HCT116 (cell line): ENCODE results near the gene PPM1J. TPM values are rescaled to one million over a fixed set of nuclear protein-coding genes. Genes with fewer than 3 reads are reported as not detected.

Experiments used
- ATAC-seq: fragments of 200-7000 bp; cut with Tn5 transposase; 2 replicates; pipeline ENCODE4 v1.9.1; 2020; ENCODE audit warnings: mild to moderate bottlenecking, moderate library complexity
- BruUV-seq: library from RNA; stranded (reverse); fragments of 400-500 nt; replicated peaks from 2 replicates; lab custom pipeline; 2021; lab: Mats Ljungman, UMichigan
- CTCF ChIA-PET: fragments of 300-600 bp; sonication (Branson Sonifier 250); formaldehyde crosslinking; loops from one replicate; lab custom pipeline; 2021; ENCODE audit warnings: antibody characterized with exemption; lab: Charles Lee
- POLR2A ChIA-PET: fragments of 300-600, 350-600 bp; sonication (Branson Sonifier 250); formaldehyde crosslinking; loops from one replicate; lab custom pipeline; 2021; ENCODE audit warnings: antibody characterized with exemption; lab: Charles Lee
- RAD21 ChIA-PET, 2 experiments: fragments of 300-600 bp; sonication (Branson Sonifier 250); formaldehyde crosslinking; loops; one replicate each; lab custom pipeline; 2023; ENCODE audit warnings: low total read pairs in 2 of 2; ENCODE audit not compliant: uncharacterized antibody in 2 of 2, unreplicated experiment in 2 of 2, low non-redundant PET in 1 of 2; lab: Charles Lee
- DNase-seq: peaks from one replicate; pipeline ENCODE4 v3.0.0-alpha.2; 2010; ENCODE audit warnings: low read depth, low spot score
- H2AFZ ChIP-seq: fragments of 200-600 bp; shearing (Covaris generic), sonication (generic); 2 replicates; pipeline ENCODE4 v1.6.1; 2017; ENCODE audit warnings: low read depth, mixed run types, mixed read lengths, antibody characterized with exemption, low read length; ENCODE audit not compliant: poor library complexity, severe bottlenecking
- H3K27ac ChIP-seq: 2 replicates; pipeline ENCODE4 v1.5.1; 2012; ENCODE audit warnings: low read depth, low read length
- H3K27me3 ChIP-seq: fragments of 200-600 bp; sonication (generic); 2 replicates; pipeline ENCODE4 v1.6.1; 2016; ENCODE audit warnings: mixed run types, low read length, mixed read lengths; ENCODE audit not compliant: insufficient read depth
- H3K36me3 ChIP-seq, 2 experiments: fragments of 200-500 bp in 1 of 2; fragments of 200-600 bp in 1 of 2; sonication (Bioruptor generic) in 1 of 2; sonication (generic) in 1 of 2; 2 replicates each; pipeline versions ENCODE4 v1.5.1 to v1.6.1; 2014 to 2016; ENCODE audit warnings: low read length in 2 of 2, inconsistent platforms in 1 of 2, mixed read lengths in 1 of 2, mixed run types in 1 of 2; ENCODE audit not compliant: insufficient read depth in 2 of 2, control insufficient read depth in 1 of 2
- H3K4me1 ChIP-seq, 2 experiments: fragments of 200-600 bp in 1 of 2; sonication (generic) in 1 of 2; 2 replicates each; pipeline versions ENCODE4 v1.5.1 to v1.6.1; 2012 to 2017; ENCODE audit warnings: low read length in 2 of 2, inconsistent platforms in 1 of 2, mild to moderate bottlenecking in 1 of 2, mixed read lengths in 1 of 2, mixed run types in 1 of 2, moderate library complexity in 1 of 2; ENCODE audit not compliant: insufficient read depth in 2 of 2, control insufficient read depth in 1 of 2
- H3K4me2 ChIP-seq: fragments of 200-600 bp; sonication (generic); 2 replicates; pipeline ENCODE4 v1.6.1; 2017; ENCODE audit warnings: mixed run types, low read length, mixed read lengths
- H3K4me3 ChIP-seq, 2 experiments: fragments of 200-600 bp in 1 of 2; sonication (generic) in 1 of 2; replicated peaks in 1 of 2; 2 replicates each; pipeline ENCODE4 v1.5.1; 2011 to 2016; ENCODE audit warnings: low read length in 2 of 2, control low read depth in 1 of 2, low read depth in 1 of 2, mild to moderate bottlenecking in 1 of 2, mixed read lengths in 1 of 2, mixed run types in 1 of 2
- H3K79me2 ChIP-seq: fragments of 200-600 bp; sonication (generic); 2 replicates; pipeline ENCODE4 v1.6.1; 2017; ENCODE audit warnings: mild to moderate bottlenecking, mixed run types, low read length, moderate library complexity, mixed read lengths; ENCODE audit not compliant: insufficient read depth
- H3K9ac ChIP-seq: fragments of 200-600 bp; sonication (generic); 2 replicates; pipeline ENCODE4 v1.6.1; 2016; ENCODE audit warnings: low read length, mixed read lengths
- H3K9me2 ChIP-seq: fragments of 200-600 bp; sonication (generic), shearing (Covaris generic); 2 replicates; pipeline ENCODE4 v1.6.1; 2017; ENCODE audit warnings: mixed run types, mild to moderate bottlenecking, moderate library complexity; ENCODE audit not compliant: insufficient read depth
- H3K9me3 ChIP-seq, 2 experiments: fragments of 200-500 bp in 1 of 2; fragments of 200-600 bp in 1 of 2; sonication (Bioruptor generic) in 1 of 2; sonication (generic) in 1 of 2; 2 replicates each; pipeline ENCODE4 v1.6.1; 2014 to 2017; ENCODE audit warnings: low read length in 2 of 2, mixed read lengths in 2 of 2, inconsistent platforms in 1 of 2, low read depth in 1 of 2, mild to moderate bottlenecking in 1 of 2, mixed run types in 1 of 2, moderate library complexity in 1 of 2; ENCODE audit not compliant: control insufficient read depth in 1 of 2, insufficient read depth in 1 of 2
- H4K20me1 ChIP-seq: fragments of 200-600 bp; sonication (generic), shearing (Covaris generic); 2 replicates; pipeline ENCODE4 v1.6.1; 2017; ENCODE audit warnings: mixed run types, mild to moderate bottlenecking, moderate library complexity; ENCODE audit not compliant: insufficient read depth
- CBX3 ChIP-seq: IDR thresholded peaks from 2 replicates; pipeline ENCODE4 v1.6.1; 2012; ENCODE audit warnings: low read depth
- EGR1 ChIP-seq: IDR thresholded peaks from 2 replicates; pipeline ENCODE4 v1.6.1; 2012; ENCODE audit warnings: low read depth
- EZH2 ChIP-seq: fragments of 200-600 bp; sonication (generic); IDR thresholded peaks from 2 replicates; pipeline ENCODE4 v1.6.1; 2017; ENCODE audit warnings: antibody characterized with exemption, mixed run types
- JUND ChIP-seq: IDR thresholded peaks from 2 replicates; pipeline ENCODE4 v1.6.1; 2012
- MAX ChIP-seq: IDR thresholded peaks from 2 replicates; pipeline ENCODE4 v1.6.1; 2012
- POLR2A ChIP-seq: IDR thresholded peaks from 2 replicates; pipeline ENCODE4 v1.7.0; 2011; ENCODE audit warnings: borderline replicate concordance; ENCODE audit not compliant: insufficient read depth, insufficient read length; ENCODE audit errors: extremely low read depth
- RAD21 ChIP-seq: IDR thresholded peaks from 2 replicates; pipeline ENCODE4 v1.6.1; 2012; ENCODE audit warnings: low read depth, mild to moderate bottlenecking
- SIN3A ChIP-seq: IDR thresholded peaks from 2 replicates; pipeline ENCODE4 v1.6.1; 2012; ENCODE audit warnings: low read depth
- SP1 ChIP-seq: IDR thresholded peaks from 2 replicates; pipeline ENCODE4 v1.6.1; 2012; ENCODE audit warnings: low read depth
- SRF ChIP-seq: IDR thresholded peaks from 2 replicates; pipeline ENCODE4 v1.6.1; 2012; ENCODE audit warnings: low read depth
- TCF7L2 ChIP-seq: IDR thresholded peaks from 2 replicates; pipeline ENCODE4 v1.7.0; 2011; ENCODE audit warnings: borderline replicate concordance, inconsistent platforms; ENCODE audit not compliant: insufficient read depth, insufficient read length; ENCODE audit errors: extremely low read depth
- ZBTB33 ChIP-seq: IDR thresholded peaks from 2 replicates; pipeline ENCODE4 v1.6.1; 2011; ENCODE audit warnings: mild to moderate bottlenecking, low read length, moderate library complexity; ENCODE audit not compliant: insufficient replicate concordance; ENCODE audit errors: extremely low read depth
- ZFX ChIP-seq: fragments of 450-650 bp; IDR thresholded peaks from 2 replicates; pipeline ENCODE4 v1.6.1; 2017
- ZNF274 ChIP-seq: fragments of 200-500 bp; sonication (Bioruptor generic); IDR thresholded peaks from 2 replicates; pipeline ENCODE4 v1.6.1; 2014; ENCODE audit warnings: mild to moderate bottlenecking, low read depth, low read length, inconsistent platforms
- intact Hi-C: fragments of 100-400 bp; cut with micrococcal nuclease; formaldehyde crosslinking; loops from 2 replicates; pipeline ENCODE4 v1.10.0; 2022
- total RNA-seq: library from RNA; stranded (reverse); gene quantifications from one replicate; pipeline ENCODE4 v1.2.1, GENCODE V29; 2021; ENCODE audit not compliant: unreplicated experiment
- TF ChIP-seq, protein P1 (sequence below), 3 experiments: fragments of 200-600 bp in 1 of 3; sonication (generic) in 1 of 3; IDR thresholded peaks in 2 of 3; conservative IDR thresholded peaks in 1 of 3; 2 replicates each; pipeline ENCODE4 v1.5.1; 2012 to 2017; ENCODE audit warnings: low read depth in 2 of 3, low read length in 2 of 3, antibody characterized with exemption in 1 of 3, borderline replicate concordance in 1 of 3, control low read depth in 1 of 3, mild to moderate bottlenecking in 1 of 3, mixed read lengths in 1 of 3, mixed run types in 1 of 3, moderate library complexity in 1 of 3; ENCODE audit not compliant: insufficient read depth in 1 of 3
- TF ChIP-seq, protein P2 (sequence below): IDR thresholded peaks from 2 replicates; pipeline ENCODE4 v1.6.1; 2012
- TF ChIP-seq, protein P3 (sequence below): IDR thresholded peaks from 2 replicates; pipeline ENCODE4 v1.6.1; 2012; ENCODE audit warnings: low read depth

Gene PPM1J
- total RNA-seq, 1 experiment from 2014 or later, result 7.5 TPM

GRCh38 chr1:112754116-112754628 lies 39.0 kb upstream of the PPM1J start (continued):
- TF ChIP-seq EZH2, result no peak
- TF ChIP-seq, protein P1, sequence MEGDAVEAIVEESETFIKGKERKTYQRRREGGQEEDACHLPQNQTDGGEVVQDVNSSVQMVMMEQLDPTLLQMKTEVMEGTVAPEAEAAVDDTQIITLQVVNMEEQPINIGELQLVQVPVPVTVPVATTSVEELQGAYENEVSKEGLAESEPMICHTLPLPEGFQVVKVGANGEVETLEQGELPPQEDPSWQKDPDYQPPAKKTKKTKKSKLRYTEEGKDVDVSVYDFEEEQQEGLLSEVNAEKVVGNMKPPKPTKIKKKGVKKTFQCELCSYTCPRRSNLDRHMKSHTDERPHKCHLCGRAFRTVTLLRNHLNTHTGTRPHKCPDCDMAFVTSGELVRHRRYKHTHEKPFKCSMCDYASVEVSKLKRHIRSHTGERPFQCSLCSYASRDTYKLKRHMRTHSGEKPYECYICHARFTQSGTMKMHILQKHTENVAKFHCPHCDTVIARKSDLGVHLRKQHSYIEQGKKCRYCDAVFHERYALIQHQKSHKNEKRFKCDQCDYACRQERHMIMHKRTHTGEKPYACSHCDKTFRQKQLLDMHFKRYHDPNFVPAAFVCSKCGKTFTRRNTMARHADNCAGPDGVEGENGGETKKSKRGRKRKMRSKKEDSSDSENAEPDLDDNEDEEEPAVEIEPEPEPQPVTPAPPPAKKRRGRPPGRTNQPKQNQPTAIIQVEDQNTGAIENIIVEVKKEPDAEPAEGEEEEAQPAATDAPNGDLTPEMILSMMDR (IDR thresholded peaks at IDR 0.05 in 2 of 3, conservative IDR thresholded peaks at IDR 0.05 in 1 of 3; ENCODE audit: borderline replicate concordance in 1 of 3, insufficient read depth in 1 of 3, low read depth in 2 of 3, low read length in 2 of 3), result no peak
- TF ChIP-seq EGR1, result no peak
- no peak for TF ChIP-seq JUND
- TF ChIP-seq SIN3A, result no peak
- TF ChIP-seq POLR2A, result no peak
- TF ChIP-seq, all 23 proteins: peak for 0

DNA sequence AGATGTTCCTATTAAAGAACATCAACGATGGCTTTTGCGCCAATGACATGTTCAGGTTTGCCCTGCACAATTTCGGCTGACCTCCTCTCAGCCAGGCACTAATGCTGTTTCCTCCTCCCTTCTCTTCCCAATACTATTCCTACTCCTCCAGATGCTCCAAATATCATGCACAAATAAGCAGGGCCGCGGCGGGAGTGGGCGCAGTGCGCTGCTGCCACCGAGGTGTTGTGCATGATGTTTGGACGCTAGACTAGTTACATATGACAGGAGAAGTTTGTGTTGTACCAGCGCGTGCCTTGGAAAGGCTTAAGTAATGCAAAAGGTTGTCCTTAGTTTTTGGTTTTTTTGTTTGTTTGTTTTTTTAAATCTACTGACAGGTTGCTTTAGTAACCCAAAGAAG lies 33.3 kb upstream of the PPM1J start:
- no TSS peak for BruUV-seq
- ChIA-PET RAD21 (no interaction called here), CTCF (no interaction called here), POLR2A (no interaction called here)
- no peak overlapping the region for H2AFZ ChIP-seq
- H3K4me3 ChIP-seq, result no peak overlapping the region
- no peak for ATAC-seq
- no peaks in the 10 kb centered on the region for H3K27me3 ChIP-seq
- no peaks in the 10 kb centered on the region for H3K36me3 ChIP-seq
- no peak overlapping the region for H3K4me2 ChIP-seq
- no peaks in the 10 kb centered on the region for H3K4me1 ChIP-seq
- no peaks in the 10 kb centered on the region for H3K9me3 ChIP-seq
- no peaks in the 10 kb centered on the region for H3K9me2 ChIP-seq
- intact Hi-C loops, result no loop called here
- no peak for DNase-seq
- no peaks in the 10 kb centered on the region for H3K79me2 ChIP-seq
- H4K20me1 ChIP-seq, result no peaks in the 10 kb centered on the region
- no peak overlapping the region for H3K27ac ChIP-seq
- no peak overlapping the region for H3K9ac ChIP-seq
- TF ChIP-seq CBX3 (no peak), SP1 (no peak), POLR2A (no peak), SIN3A (no peak), TCF7L2 (no peak), EGR1 (no peak), JUND (no peak), ZBTB33 (no peak), RAD21 (no peak), ZNF274 (no peak), ZFX (no peak), SRF (no peak), MAX (no peak)
- TF ChIP-seq, protein P2, sequence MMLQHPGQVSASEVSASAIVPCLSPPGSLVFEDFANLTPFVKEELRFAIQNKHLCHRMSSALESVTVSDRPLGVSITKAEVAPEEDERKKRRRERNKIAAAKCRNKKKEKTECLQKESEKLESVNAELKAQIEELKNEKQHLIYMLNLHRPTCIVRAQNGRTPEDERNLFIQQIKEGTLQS, result no peak
- TF ChIP-seq, protein P3, sequence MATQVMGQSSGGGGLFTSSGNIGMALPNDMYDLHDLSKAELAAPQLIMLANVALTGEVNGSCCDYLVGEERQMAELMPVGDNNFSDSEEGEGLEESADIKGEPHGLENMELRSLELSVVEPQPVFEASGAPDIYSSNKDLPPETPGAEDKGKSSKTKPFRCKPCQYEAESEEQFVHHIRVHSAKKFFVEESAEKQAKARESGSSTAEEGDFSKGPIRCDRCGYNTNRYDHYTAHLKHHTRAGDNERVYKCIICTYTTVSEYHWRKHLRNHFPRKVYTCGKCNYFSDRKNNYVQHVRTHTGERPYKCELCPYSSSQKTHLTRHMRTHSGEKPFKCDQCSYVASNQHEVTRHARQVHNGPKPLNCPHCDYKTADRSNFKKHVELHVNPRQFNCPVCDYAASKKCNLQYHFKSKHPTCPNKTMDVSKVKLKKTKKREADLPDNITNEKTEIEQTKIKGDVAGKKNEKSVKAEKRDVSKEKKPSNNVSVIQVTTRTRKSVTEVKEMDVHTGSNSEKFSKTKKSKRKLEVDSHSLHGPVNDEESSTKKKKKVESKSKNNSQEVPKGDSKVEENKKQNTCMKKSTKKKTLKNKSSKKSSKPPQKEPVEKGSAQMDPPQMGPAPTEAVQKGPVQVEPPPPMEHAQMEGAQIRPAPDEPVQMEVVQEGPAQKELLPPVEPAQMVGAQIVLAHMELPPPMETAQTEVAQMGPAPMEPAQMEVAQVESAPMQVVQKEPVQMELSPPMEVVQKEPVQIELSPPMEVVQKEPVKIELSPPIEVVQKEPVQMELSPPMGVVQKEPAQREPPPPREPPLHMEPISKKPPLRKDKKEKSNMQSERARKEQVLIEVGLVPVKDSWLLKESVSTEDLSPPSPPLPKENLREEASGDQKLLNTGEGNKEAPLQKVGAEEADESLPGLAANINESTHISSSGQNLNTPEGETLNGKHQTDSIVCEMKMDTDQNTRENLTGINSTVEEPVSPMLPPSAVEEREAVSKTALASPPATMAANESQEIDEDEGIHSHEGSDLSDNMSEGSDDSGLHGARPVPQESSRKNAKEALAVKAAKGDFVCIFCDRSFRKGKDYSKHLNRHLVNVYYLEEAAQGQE, result no peak
